Measurements from ENCODE around the gene GRXCR1. TPM values are rescaled to one million over a fixed set of nuclear protein-coding genes. Genes with fewer than 3 reads are reported as not detected.

The GRXCR1 gene
- not detected in 2 replicates for total RNA-seq

GRCh38 chr4:42892413-42892812 is at the start of gene GRXCR1:
Gene GRXCR1, plus strand, starts transcription at chr4:42892713. Its CDS starts 554 bp downstream, at chr4:42893267.

Other genes starting within 250 kb of the GRXCR1 start
- gene ATP8A1, start 235.6 kb upstream of the GRXCR1 start, total RNA-seq, result 1.1 and 8.9 TPM in 2 replicates